Breast epithelium (tissue), 3 donors: Measurements from ENCODE around the gene RABGAP1L.
"Not testable (repeated sequence)": the region's sequence is repeated elsewhere in the genome, so short reads cannot be mapped to it uniquely, and the experiment has no call there.

ENCODE experiments used
- POLR2A ChIP-seq: fragments of 450-650 bp; IDR thresholded peaks from one replicate; pipeline ENCODE4 v1.6.1; 2016; ENCODE audit warnings: antibody characterized with exemption, mild to moderate bottlenecking, moderate library complexity
- POLR2AphosphoS5 ChIP-seq, 3 donors: sonication (generic); formaldehyde crosslinking; IDR thresholded peaks; one replicate each; pipeline ENCODE4 v1.6.1; 2017; ENCODE audit warnings: antibody characterized with exemption in 3 of 3
- TF ChIP-seq, protein P1 (sequence below), 3 donors: fragments of 450-650 bp; IDR thresholded peaks; one replicate each; pipeline ENCODE4 v1.5.1; 2016 to 2017; ENCODE audit warnings: antibody characterized with exemption in 3 of 3, mild to moderate bottlenecking in 3 of 3, moderate library complexity in 3 of 3

DNA sequence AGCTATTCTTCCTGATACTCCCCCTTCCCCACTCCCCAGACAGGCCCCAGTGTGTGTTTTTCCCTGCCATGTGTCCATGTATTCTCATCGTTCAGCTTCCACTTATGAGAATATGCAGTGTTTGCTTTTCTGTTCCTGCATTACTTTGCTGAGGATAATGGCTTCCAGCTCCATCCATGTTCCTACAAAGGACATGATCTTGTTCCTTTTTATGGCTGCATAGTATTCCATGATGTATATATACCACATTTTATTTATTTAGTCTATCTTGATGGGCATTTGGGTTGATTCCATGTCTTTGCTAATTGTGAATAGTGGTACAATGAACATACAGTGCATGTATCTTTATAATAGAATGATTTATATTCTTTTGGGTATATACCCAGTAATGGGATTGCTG lies 181.1 kb downstream of the RABGAP1L start:
- TF ChIP-seq, protein P1, sequence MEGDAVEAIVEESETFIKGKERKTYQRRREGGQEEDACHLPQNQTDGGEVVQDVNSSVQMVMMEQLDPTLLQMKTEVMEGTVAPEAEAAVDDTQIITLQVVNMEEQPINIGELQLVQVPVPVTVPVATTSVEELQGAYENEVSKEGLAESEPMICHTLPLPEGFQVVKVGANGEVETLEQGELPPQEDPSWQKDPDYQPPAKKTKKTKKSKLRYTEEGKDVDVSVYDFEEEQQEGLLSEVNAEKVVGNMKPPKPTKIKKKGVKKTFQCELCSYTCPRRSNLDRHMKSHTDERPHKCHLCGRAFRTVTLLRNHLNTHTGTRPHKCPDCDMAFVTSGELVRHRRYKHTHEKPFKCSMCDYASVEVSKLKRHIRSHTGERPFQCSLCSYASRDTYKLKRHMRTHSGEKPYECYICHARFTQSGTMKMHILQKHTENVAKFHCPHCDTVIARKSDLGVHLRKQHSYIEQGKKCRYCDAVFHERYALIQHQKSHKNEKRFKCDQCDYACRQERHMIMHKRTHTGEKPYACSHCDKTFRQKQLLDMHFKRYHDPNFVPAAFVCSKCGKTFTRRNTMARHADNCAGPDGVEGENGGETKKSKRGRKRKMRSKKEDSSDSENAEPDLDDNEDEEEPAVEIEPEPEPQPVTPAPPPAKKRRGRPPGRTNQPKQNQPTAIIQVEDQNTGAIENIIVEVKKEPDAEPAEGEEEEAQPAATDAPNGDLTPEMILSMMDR (IDR thresholded peaks at IDR 0.05) = not testable (repeated sequence)
- not testable (repeated sequence) for TF ChIP-seq POLR2A; POLR2AphosphoS5 (IDR thresholded peaks at IDR 0.05)
